K562 (cell line): Measurements from ENCODE around the gene KPNA1. TPM values are rescaled to one million over a fixed set of nuclear protein-coding genes. Genes with fewer than 3 reads are reported as not detected.

Experiments
- ATAC-seq: fragments of 200-7000 bp; cut with Tn5 transposase; 3 replicates; pipeline ENCODE4 v1.9.1; 2020; ENCODE audit warnings: moderate library complexity
- BruUV-seq: library from RNA; stranded (reverse); fragments of 400-500 nt; replicated peaks from 2 replicates; lab custom pipeline; 2021; lab: Mats Ljungman, UMichigan
- CTCF ChIA-PET: fragments of 300-600 bp; formaldehyde crosslinking; extraction: SDS; loops from one replicate; lab custom pipeline; 2021; ENCODE audit warnings: low intra/inter-chr PET ratio; lab: Yijun Ruan, JAX
- POLR2A ChIA-PET: fragments of 300-600, 350-650 bp; sonication (Branson Sonifier 250); formaldehyde crosslinking; extraction: SDS; loops from one replicate; lab custom pipeline; 2021; ENCODE audit warnings: antibody characterized with exemption, inconsistent platforms; lab: Yijun Ruan, JAX
- DNase-seq, 4 experiments: peaks; one replicate each; pipeline versions ENCODE4 v3.0.0 to v3.0.0-alpha.2; 2011 to 2018; ENCODE audit warnings: low spot score in 3 of 4, mixed read lengths in 3 of 4; ENCODE audit errors: extremely low read depth in 1 of 4
- FAIRE-seq: peaks from 2 replicates; lab custom pipeline; 2011; peaks lifted over from hg19 to GRCh38; lab: Jason Lieb, UNC
- H2AFZ ChIP-seq: 2 replicates; pipeline ENCODE4 v1.6.0; 2011; ENCODE audit warnings: low read depth, low read length, control low read depth, inconsistent platforms
- H3K27ac ChIP-seq: fragments of 200-600 bp; 3 replicates; pipeline ENCODE4 v1.8.0; 2011; ENCODE audit warnings: low read depth, mild to moderate bottlenecking, control low read depth, inconsistent platforms, low read length, moderate library complexity, mixed read lengths; ENCODE audit errors: extremely low read depth
- H3K27me3 ChIP-seq, 2 experiments: fragments of 300-600 bp in 1 of 2; 2 replicates in 1 of 2; 3 replicates in 1 of 2; pipeline versions ENCODE4 v1.6.0 to v1.8.0; 2011; ENCODE audit warnings: inconsistent platforms in 2 of 2, low read length in 2 of 2, mild to moderate bottlenecking in 1 of 2, mixed read lengths in 1 of 2, moderate library complexity in 1 of 2; ENCODE audit not compliant: control insufficient read depth in 2 of 2, insufficient read depth in 2 of 2
- H3K36me3 ChIP-seq: fragments of 300-600 bp; 3 replicates; pipeline ENCODE4 v1.8.0; 2011; ENCODE audit warnings: mild to moderate bottlenecking, low read length, inconsistent platforms; ENCODE audit not compliant: control insufficient read depth, insufficient read depth
- H3K4me1 ChIP-seq, 2 experiments: fragments of 200-600 bp in 1 of 2; replicated peaks in 1 of 2; 2 replicates in 1 of 2; 3 replicates in 1 of 2; pipeline versions ENCODE4 v1.5.1 to v1.8.0; 2011; ENCODE audit warnings: inconsistent platforms in 2 of 2, low read length in 2 of 2, mild to moderate bottlenecking in 1 of 2, mixed read lengths in 1 of 2, moderate library complexity in 1 of 2; ENCODE audit not compliant: control insufficient read depth in 2 of 2, insufficient read depth in 2 of 2
- H3K4me2 ChIP-seq: 2 replicates; pipeline ENCODE4 v1.6.1; 2011; ENCODE audit warnings: low read length, control low read depth, inconsistent platforms, mixed read lengths; ENCODE audit not compliant: insufficient read depth
- H3K4me3 ChIP-seq: fragments of 200-600 bp; sonication (generic), shearing (Covaris generic); 2 replicates; pipeline ENCODE4 v1.5.1; 2016; ENCODE audit warnings: control low read depth, inconsistent platforms
- H3K79me2 ChIP-seq: fragments of 200-600 bp; 3 replicates; pipeline ENCODE4 v1.8.0; 2011; ENCODE audit warnings: low read length, inconsistent platforms; ENCODE audit not compliant: control insufficient read depth, insufficient read depth
- H3K9ac ChIP-seq, 2 experiments: 2 replicates each; pipeline versions ENCODE4 v1.6.0 to v1.6.1; 2011; ENCODE audit warnings: low read depth in 2 of 2, low read length in 2 of 2, control low read depth in 1 of 2, inconsistent platforms in 1 of 2, mild to moderate bottlenecking in 1 of 2, mixed read lengths in 1 of 2; ENCODE audit not compliant: insufficient read depth in 1 of 2
- H3K9me1 ChIP-seq: one replicate; pipeline ENCODE4 v1.6.0; 2011; ENCODE audit warnings: inconsistent platforms, mild to moderate bottlenecking, low read length, moderate library complexity; ENCODE audit not compliant: control insufficient read depth, insufficient read depth
- H3K9me3 ChIP-seq: replicated peaks from 2 replicates; pipeline ENCODE4 v1.5.1; 2011; ENCODE audit warnings: low read depth, low read length, inconsistent platforms; ENCODE audit not compliant: control insufficient read depth, insufficient read depth
- H4K20me1 ChIP-seq: replicated peaks from 2 replicates; pipeline ENCODE4 v1.6.1; 2011; ENCODE audit warnings: low read length, inconsistent platforms, mixed read lengths; ENCODE audit not compliant: control insufficient read depth, insufficient read depth
- CREB1 ChIP-seq, 2 experiments: sonication (generic) in 1 of 2; formaldehyde crosslinking in 1 of 2; IDR thresholded peaks; 2 replicates each; pipeline versions ENCODE4 v1.6.1 to v1.8.0; 2012 to 2022; ENCODE audit warnings: inconsistent platforms in 1 of 2, mild to moderate bottlenecking in 1 of 2, missing genetic modification reagents in 1 of 2, moderate library complexity in 1 of 2
- FOS ChIP-seq: IDR thresholded peaks from 3 replicates; pipeline ENCODE4 v1.6.1; 2011; ENCODE audit not compliant: insufficient read length; ENCODE audit errors: extremely low read depth
- FOXA3 ChIP-seq, 2 experiments: fragments of 450-650 bp in 1 of 2; sonication (generic) in 1 of 2; formaldehyde crosslinking; IDR thresholded peaks in 1 of 2; conservative IDR thresholded peaks in 1 of 2; 2 replicates each; pipeline versions ENCODE4 v1.4.0 to v1.8.0; 2020 to 2022; ENCODE audit warnings: mild to moderate bottlenecking in 2 of 2, missing genetic modification reagents in 1 of 2
- GATAD2B ChIP-seq: fragments of 450-650 bp; IDR thresholded peaks from 2 replicates; pipeline ENCODE4 v1.6.1; 2017; ENCODE audit warnings: mild to moderate bottlenecking, borderline replicate concordance
- GTF2A2 ChIP-seq: IDR thresholded peaks from 2 replicates; pipeline ENCODE4 v1.6.1; 2016; ENCODE audit warnings: mild to moderate bottlenecking, missing genetic modification characterization, missing compliant biosample characterization
- PML ChIP-seq: IDR thresholded peaks from 2 replicates; pipeline ENCODE4 v1.6.1; 2012; ENCODE audit warnings: low read length, inconsistent platforms
- RAD21 ChIP-seq, 2 experiments: fragments of 250-450 bp in 1 of 2; fragments of 450-650 bp in 1 of 2; sonication (Bioruptor Pico) in 1 of 2; formaldehyde crosslinking in 1 of 2; IDR thresholded peaks in 1 of 2; conservative IDR thresholded peaks in 1 of 2; 2 replicates each; pipeline versions ENCODE4 v1.4.0 to v1.8.0; 2020 to 2022; ENCODE audit warnings: mild to moderate bottlenecking in 2 of 2, moderate library complexity in 1 of 2
- SMAD4 ChIP-seq: fragments of 250-450 bp; sonication (Bioruptor Pico); conservative IDR thresholded peaks from 2 replicates; pipeline ENCODE4 v1.8.0; 2021; ENCODE audit warnings: inconsistent platforms, mild to moderate bottlenecking, moderate library complexity
- SOX6 ChIP-seq: fragments of 450-650 bp; IDR thresholded peaks from 2 replicates; pipeline ENCODE4 v1.6.1; 2014; ENCODE audit warnings: mild to moderate bottlenecking
- SP2 ChIP-seq: IDR thresholded peaks from 2 replicates; pipeline ENCODE4 v1.6.1; 2011; ENCODE audit warnings: mild to moderate bottlenecking, low read depth, low read length, moderate library complexity; ENCODE audit not compliant: poor library complexity, severe bottlenecking; ENCODE audit errors: extremely low read depth
- SUPT5H ChIP-seq: fragments of 450-650 bp; IDR thresholded peaks from 2 replicates; pipeline ENCODE4 v1.6.1; 2016
- TAF7 ChIP-seq: fragments of 450-650 bp; IDR thresholded peaks from 2 replicates; pipeline ENCODE4 v1.6.1; 2016; ENCODE audit warnings: missing genetic modification characterization, missing compliant biosample characterization
- ZBTB7A ChIP-seq: IDR thresholded peaks from 2 replicates; pipeline ENCODE4 v1.6.1; 2011; ENCODE audit warnings: low read depth, mild to moderate bottlenecking, low read length, moderate library complexity, borderline replicate concordance; ENCODE audit not compliant: control insufficient read depth
- WGBS: fragments of 100-300 bp; shearing (Covaris generic); methylation state at CpG from one replicate; pipeline ENCODE4 v1.1.6; 2016; ENCODE audit warnings: low coverage, mixed read lengths; ENCODE audit not compliant: insufficient coverage; ENCODE audit errors: missing lambda C conversion rate; 5-methylcytosine and 5-hydroxymethylcytosine counted together
- in situ Hi-C: fragments of 300-500 bp; cut with MboI; formaldehyde crosslinking; loops from 4 replicates; pipeline ENCODE4 v1.15.0; 2018; ENCODE audit warnings: inconsistent platforms, mixed read lengths
- intact Hi-C: fragments of 100-400 bp; cut with micrococcal nuclease; formaldehyde crosslinking; loops from 2 replicates; pipeline ENCODE4 v1.14.2; 2022
- polyA plus RNA-seq, 8 experiments: library from polyadenylated mRNA; depleted of rRNA in 4 of 8; stranded (reverse) in 5 of 8; unstranded in 3 of 8; fragments of >200 nt; fragmentation: Nextera tagmentation in 2 of 8; fragmentation: Illumina TruSeq in 1 of 8; extraction: Ambion mirVana in 2 of 8; extraction: Trizol in 1 of 8; gene quantifications; 2 replicates each; pipeline versions ENCODE4 v1.2.1 to v1.2.3, GENCODE V29; 2011 to 2014; ENCODE audit warnings: inconsistent platforms in 1 of 8, missing spikeins in 1 of 8
- total RNA-seq, 7 experiments: library from RNA; depleted of rRNA in 6 of 7; stranded (reverse); fragments of >200 nt in 6 of 7; fragmentation: Illumina TruSeq in 2 of 7; extraction: Trizol in 2 of 7; gene quantifications; 2 replicates each; pipeline versions ENCODE4 v1.2.1 to v1.2.3, GENCODE V29; 2011 to 2021; ENCODE audit warnings: low replicate concordance in 1 of 7
- TF ChIP-seq, protein P1 (sequence below): fragments of 250-450 bp; sonication (Bioruptor Pico); IDR thresholded peaks from 2 replicates; pipeline ENCODE4 v1.8.0; 2021; ENCODE audit warnings: moderate library complexity, mild to moderate bottlenecking, inconsistent platforms

KPNA1 gene
- total and polyA plus RNA-seq, 9 of the 15 experiments (the other 6 are each of a cell fraction or from before 2014, with no cell fraction given): 9.3 to 53.8 (median 33.5) TPM

DNA sequence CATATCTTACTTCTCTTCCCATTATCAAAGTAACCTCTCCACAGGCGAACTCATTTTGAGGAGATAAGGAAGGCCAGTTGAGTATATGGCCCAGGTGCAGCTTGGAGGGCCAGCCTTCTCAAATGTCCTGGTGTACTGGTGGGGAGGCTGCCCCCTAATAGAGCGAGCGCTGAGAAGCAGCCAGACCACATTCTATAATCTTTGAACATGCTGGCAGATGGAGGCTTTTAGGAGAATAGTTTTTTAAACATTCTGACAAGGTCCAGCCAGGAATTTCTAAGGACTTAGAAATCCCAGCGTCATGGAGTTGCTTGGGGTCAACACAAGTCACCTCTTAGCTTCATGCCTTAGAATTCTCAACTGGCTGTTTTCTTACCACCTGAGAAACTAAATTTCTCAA, 104.6 kb downstream of the KPNA1 start:
- Histone ChIP-seq H3K4me2 (no peak overlapping the region), H3K36me3 (peaks cover 78% of the 10 kb centered on the region), H3K9ac (no peak overlapping the region), H3K4me3 (no peak overlapping the region), H3K9me1 (no peaks in the 10 kb centered on the region)
- intact Hi-C loops: no loop called here
- ATAC-seq (no peak; the same call in 2 of the 3 replicates), FAIRE-seq (no peak)
- CTCF ChIA-PET: no interaction called here
- 70% methylated on average over 4 of the region's 4 CpGs for WGBS
- 0 out of 2 replicates have a peak, but pooled peaks have one; percentile 32 for TF ChIP-seq SMAD4 (CRISPR knock-in tag)
- TF ChIP-seq SOX6: no peak
- TF ChIP-seq, all 486 proteins: peak for 1
- H3K4me1 ChIP-seq: no peaks in the 10 kb centered on the region; a peak in 3 of 5 replicates
- H3K27me3 ChIP-seq: no peaks in the 10 kb centered on the region
- H3K9me3 ChIP-seq: no peaks in the 10 kb centered on the region
- no peaks in the 10 kb centered on the region; the same call in 1 of the 2 replicates for H4K20me1 ChIP-seq
- BruUV-seq: no TSS peak
- H2AFZ ChIP-seq: no peak overlapping the region
- POLR2A ChIA-PET: no interaction called here
- H3K79me2 ChIP-seq: peaks cover 18% of the 10 kb centered on the region
- H3K27ac ChIP-seq: no peak overlapping the region
- in situ Hi-C loops: no loop called here
- no peak for DNase-seq

DNA sequence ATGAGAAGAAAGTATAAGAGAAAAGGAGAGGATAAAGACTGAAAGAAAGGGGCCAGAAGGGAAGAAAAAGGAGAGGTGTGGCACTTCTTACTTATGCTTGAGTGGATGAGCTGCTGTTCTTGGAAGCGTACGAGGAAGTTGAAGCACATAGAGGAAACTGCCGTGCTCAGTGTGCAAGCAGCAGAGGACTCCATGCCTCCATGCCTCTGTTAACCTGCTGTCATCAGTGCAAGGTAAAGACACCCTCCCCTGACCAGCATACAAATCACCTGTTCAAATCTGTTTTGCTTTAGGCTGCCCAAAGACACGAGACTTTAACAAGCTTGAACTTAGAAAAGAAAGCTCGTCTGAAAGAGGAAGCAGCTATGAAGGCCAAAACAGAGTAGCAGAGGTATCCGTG, 105.3 kb downstream of the KPNA1 start:
- TF ChIP-seq SUPT5H (no peak), GATAD2B (no peak), CREB1 (IDR thresholded peaks at IDR 0.05) (no peak), CREB1 (CRISPR knock-in tag; IDR thresholded peaks at IDR 0.05) (no peak), GTF2A2 (no peak), TAF7 (tag) (no peak), PML (no peak), SP2 (no peak), FOS (no peak), ZBTB7A (no peak), RAD21 (CRISPR knock-in tag; conservative IDR thresholded peaks at IDR 0.05 in 1 of 2, IDR thresholded peaks at IDR 0.05 in 1 of 2) (no peak), FOXA3 (CRISPR knock-in tag; conservative IDR thresholded peaks at IDR 0.05 in 1 of 2, IDR thresholded peaks at IDR 0.05 in 1 of 2) (no peak)
- TF ChIP-seq, protein P1, sequence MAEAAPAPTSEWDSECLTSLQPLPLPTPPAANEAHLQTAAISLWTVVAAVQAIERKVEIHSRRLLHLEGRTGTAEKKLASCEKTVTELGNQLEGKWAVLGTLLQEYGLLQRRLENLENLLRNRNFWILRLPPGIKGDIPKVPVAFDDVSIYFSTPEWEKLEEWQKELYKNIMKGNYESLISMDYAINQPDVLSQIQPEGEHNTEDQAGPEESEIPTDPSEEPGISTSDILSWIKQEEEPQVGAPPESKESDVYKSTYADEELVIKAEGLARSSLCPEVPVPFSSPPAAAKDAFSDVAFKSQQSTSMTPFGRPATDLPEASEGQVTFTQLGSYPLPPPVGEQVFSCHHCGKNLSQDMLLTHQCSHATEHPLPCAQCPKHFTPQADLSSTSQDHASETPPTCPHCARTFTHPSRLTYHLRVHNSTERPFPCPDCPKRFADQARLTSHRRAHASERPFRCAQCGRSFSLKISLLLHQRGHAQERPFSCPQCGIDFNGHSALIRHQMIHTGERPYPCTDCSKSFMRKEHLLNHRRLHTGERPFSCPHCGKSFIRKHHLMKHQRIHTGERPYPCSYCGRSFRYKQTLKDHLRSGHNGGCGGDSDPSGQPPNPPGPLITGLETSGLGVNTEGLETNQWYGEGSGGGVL (CRISPR knock-in tag): no peak
- TF ChIP-seq, all 486 proteins: peak for 0
- H3K79me2 ChIP-seq: peaks cover 12% of the 10 kb centered on the region; the same call in 2 of the 3 replicates
- H3K4me2 ChIP-seq: no peak overlapping the region; the same call in 1 of the 2 replicates
- no peak for DNase-seq
- in situ Hi-C loops: no loop called here
- H3K27me3 ChIP-seq: no peaks in the 10 kb centered on the region
- WGBS: 48% methylated on average over 6 of the region's 6 CpGs
- intact Hi-C loops: no loop called here
- H3K36me3 ChIP-seq: peaks cover 85% of the 10 kb centered on the region
- no peak overlapping the region; the same call in 2 of the 3 replicates for H3K27ac ChIP-seq
- no TSS peak for BruUV-seq
- H3K9ac ChIP-seq: no peak overlapping the region
- ChIA-PET POLR2A (interaction anchor here (0.8 kb wide), 1 partner anchor 17 kb away, joined by 3 read pairs; no protein-coding TSS in a partner anchor), CTCF (no interaction called here)
- no peak overlapping the region for H2AFZ ChIP-seq
- no peaks in the 10 kb centered on the region for H3K9me3 ChIP-seq
- ATAC-seq: no peak
- H3K4me3 ChIP-seq: no peak overlapping the region
- FAIRE-seq: no peak
- H3K9me1 ChIP-seq: no peaks in the 10 kb centered on the region
- H3K4me1 ChIP-seq: no peaks in the 10 kb centered on the region; a peak in 3 of 5 replicates
- no peaks in the 10 kb centered on the region; the same call in 1 of the 2 replicates for H4K20me1 ChIP-seq
